Sigmoid colon (tissue), 7 donors: ENCODE data around the gene APCDD1. TPM values are rescaled to one million over a fixed set of nuclear protein-coding genes. Genes with fewer than 3 reads are reported as not detected.

Source experiments
- DNase-seq: peaks from one replicate; pipeline ENCODE4 v3.0.0-alpha.2; 2019
- H3K27ac ChIP-seq, 4 donors: fragments of 200-600 bp; sonication (generic); one replicate each; pipeline ENCODE4 v1.5.1; 2016 to 2019; ENCODE audit warnings: mild to moderate bottlenecking in 1 of 4
- H3K27me3 ChIP-seq, 3 donors: fragments of 200-600 bp; sonication (generic); one replicate each; pipeline ENCODE4 v1.5.1; 2019; ENCODE audit warnings: mild to moderate bottlenecking in 1 of 3
- H3K36me3 ChIP-seq, 4 donors: fragments of 200-600 bp; sonication (generic); one replicate each; pipeline ENCODE4 v1.5.1; 2016 to 2019
- H3K4me1 ChIP-seq, 4 donors: fragments of 200-600 bp; sonication (generic); one replicate each; pipeline ENCODE4 v1.5.1; 2017 to 2019
- H3K4me3 ChIP-seq, 4 donors: fragments of 200-600 bp; sonication (generic); one replicate each; pipeline ENCODE4 v1.5.1; 2017 to 2019; ENCODE audit warnings: mild to moderate bottlenecking in 2 of 4, moderate library complexity in 1 of 4
- H3K9me3 ChIP-seq, 4 donors: fragments of 200-600 bp in 3 of 4; sonication (generic) in 3 of 4; one replicate each; pipeline versions ENCODE4 v1.5.1 to v1.6.1; 2013 to 2019
- CTCF ChIP-seq, 4 experiments: fragments of 450-650 bp in 3 of 4; fragments of 200-600 bp in 1 of 4; IDR thresholded peaks; one replicate each; pipeline ENCODE4 v1.5.1; 2016 to 2019; ENCODE audit warnings: antibody characterized with exemption in 4 of 4, mild to moderate bottlenecking in 3 of 4, moderate library complexity in 2 of 4
- EP300 ChIP-seq, 4 donors: sonication (generic); formaldehyde crosslinking; IDR thresholded peaks; one replicate each; pipeline ENCODE4 v1.6.1; 2017; ENCODE audit warnings: antibody characterized with exemption in 4 of 4
- POLR2A ChIP-seq, 2 donors: fragments of 450-650 bp; IDR thresholded peaks; one replicate each; pipeline ENCODE4 v1.6.1; 2016; ENCODE audit warnings: antibody characterized with exemption in 2 of 2, mild to moderate bottlenecking in 2 of 2, moderate library complexity in 2 of 2
- POLR2AphosphoS5 ChIP-seq, 4 donors: sonication (generic); formaldehyde crosslinking; IDR thresholded peaks; one replicate each; pipeline ENCODE4 v1.6.1; 2017; ENCODE audit warnings: antibody characterized with exemption in 4 of 4
- WGBS, 2 donors: extraction: QIAGEN DNeasy Blood & Tissue Kit; methylation state at CpG; one replicate each; pipeline ENCODE4 v1.1.7; 2013; 5-methylcytosine and 5-hydroxymethylcytosine counted together
- intact Hi-C: fragments of 100-400 bp; cut with DNase I; formaldehyde crosslinking; loops from one replicate; pipeline ENCODE4 v1.15.1; 2023
- polyA plus RNA-seq, 3 donors: library from polyadenylated mRNA; stranded (reverse); fragments of 200-250 nt; gene quantifications; one replicate each; pipeline ENCODE4 v1.2.3, GENCODE V29; 2013
- total RNA-seq, 4 donors: library from RNA; depleted of rRNA; stranded (reverse); fragments of >200 nt; gene quantifications; one replicate each; pipeline ENCODE4 v1.1.0, GENCODE V29; 2016
- donor health status: healthy with polysubstance abuse.
- donor health status: Bipolar disorder and iron deficiency.
- donor health status: healthy.

APCDD1 gene
- total and polyA plus RNA-seq, 7 donors = 2.8 to 42.1 (median 12.9) TPM

GRCh38 chr18:10456718-10457117 is 2.3 kb downstream of the APCDD1 start:
- Histone ChIP-seq H3K9me3 (no peaks in the 10 kb centered on the region), H3K27me3 (peaks cover 24 to 57% (median 47%) of the 10 kb centered on the region in 3 donors), H3K4me1 (peaks cover 0 to 21% (median 15%) of the 10 kb centered on the region in 4 donors), H3K27ac (no peak overlapping the region), H3K36me3 (no peaks in the 10 kb centered on the region), H3K4me3 (peak overlapping the region in 3 of 4 donors; percentile 52 to 65 (median 57))
- WGBS, 2 donors = 78 to 86% methylated on average over 4 of the region's 4 CpGs
- no peak for TF ChIP-seq EP300 (IDR thresholded peaks at IDR 0.05)
- TF ChIP-seq CTCF (IDR thresholded peaks at IDR 0.05) = no peak
- TF ChIP-seq POLR2AphosphoS5 (IDR thresholded peaks at IDR 0.05) = no peak
- no peak for TF ChIP-seq POLR2A (IDR thresholded peaks at IDR 0.05)
- intact Hi-C loops = no loop called here
- no peak for DNase-seq

- WGBS, 2 donors = 95 to 96% methylated on average over 2 of the region's 2 CpGs
- peaks cover 24 to 57% (median 47%) of the 10 kb centered on the region in 3 donors for H3K27me3 ChIP-seq
- H3K36me3 ChIP-seq = no peaks in the 10 kb centered on the region
- no peak for TF ChIP-seq EP300 (IDR thresholded peaks at IDR 0.05)
- no peak for TF ChIP-seq POLR2A (IDR thresholded peaks at IDR 0.05)
- no peak for TF ChIP-seq POLR2AphosphoS5 (IDR thresholded peaks at IDR 0.05)
- no peak for TF ChIP-seq CTCF (IDR thresholded peaks at IDR 0.05)
- no peak for DNase-seq
- no peak overlapping the region for H3K27ac ChIP-seq
- peak overlapping the region in 1 of 4 donors; percentile 65 for H3K4me3 ChIP-seq
- no peaks in the 10 kb centered on the region for H3K9me3 ChIP-seq
- intact Hi-C loops = no loop called here
- H3K4me1 ChIP-seq = peaks cover 0 to 21% (median 15%) of the 10 kb centered on the region in 4 donors
These were observed 2.7 kb downstream of the APCDD1 start for GRCh38 chr18:10457128-10457527.

GRCh38 chr18:10457767-10458166 is 3.3 kb downstream of the APCDD1 start:
- intact Hi-C loops = no loop called here
- Histone ChIP-seq H3K36me3 (no peaks in the 10 kb centered on the region), H3K9me3 (no peaks in the 10 kb centered on the region), H3K4me3 (no peak overlapping the region), H3K4me1 (peaks cover 0 to 21% (median 15%) of the 10 kb centered on the region in 4 donors), H3K27ac (no peak overlapping the region), H3K27me3 (peaks cover 24 to 57% (median 47%) of the 10 kb centered on the region in 3 donors)
- TF ChIP-seq CTCF (IDR thresholded peaks at IDR 0.05) (no peak), EP300 (IDR thresholded peaks at IDR 0.05) (no peak), POLR2A (IDR thresholded peaks at IDR 0.05) (no peak), POLR2AphosphoS5 (IDR thresholded peaks at IDR 0.05) (no peak)
- 78 to 85% methylated on average over 2 of the region's 2 CpGs for WGBS, 2 donors
- DNase-seq = no peak

- WGBS, 2 donors = 92 to 96% methylated on average over 5 of the region's 5 CpGs
- TF ChIP-seq POLR2A (IDR thresholded peaks at IDR 0.05) = no peak
- no peak for TF ChIP-seq CTCF (IDR thresholded peaks at IDR 0.05)
- TF ChIP-seq POLR2AphosphoS5 (IDR thresholded peaks at IDR 0.05) = no peak
- no peak for TF ChIP-seq EP300 (IDR thresholded peaks at IDR 0.05)
- Histone ChIP-seq H3K27ac (no peak overlapping the region), H3K27me3 (peaks cover 24 to 55% (median 45%) of the 10 kb centered on the region in 3 donors), H3K36me3 (no peaks in the 10 kb centered on the region), H3K4me1 (peaks cover 0 to 21% (median 15%) of the 10 kb centered on the region in 4 donors), H3K4me3 (no peak overlapping the region), H3K9me3 (no peaks in the 10 kb centered on the region)
- intact Hi-C loops = no loop called here
- DNase-seq = no peak
These were observed 4.3 kb downstream of the APCDD1 start for GRCh38 chr18:10458691-10459090.

GRCh38 chr18:10459587-10459986 is 5.2 kb downstream of the APCDD1 start:
- peaks cover 0 to 14% (median 11%) of the 10 kb centered on the region in 4 donors for H3K4me1 ChIP-seq
- H3K9me3 ChIP-seq = no peaks in the 10 kb centered on the region
- TF ChIP-seq POLR2A (IDR thresholded peaks at IDR 0.05) (no peak), POLR2AphosphoS5 (IDR thresholded peaks at IDR 0.05) (no peak), EP300 (IDR thresholded peaks at IDR 0.05) (no peak), CTCF (IDR thresholded peaks at IDR 0.05) (no peak)
- 0 to 43% methylated on average over 1 of the region's 1 CpG for WGBS, 2 donors
- no peak for DNase-seq
- intact Hi-C loops = no loop called here
- H3K27ac ChIP-seq = no peak overlapping the region
- H3K36me3 ChIP-seq = no peaks in the 10 kb centered on the region
- no peak overlapping the region for H3K4me3 ChIP-seq
- peaks cover 18 to 48% (median 38%) of the 10 kb centered on the region in 3 donors for H3K27me3 ChIP-seq
